Endothelial cell of umbilical vein (primary cell): Measurements from ENCODE around the gene FBXO4.

Experiments
- EZH2 ChIP-seq: IDR thresholded peaks from 2 replicates; pipeline ENCODE4 v1.6.1; 2012; ENCODE audit warnings: borderline replicate concordance, low read depth, mild to moderate bottlenecking, moderate library complexity, low read length, inconsistent platforms; ENCODE audit not compliant: severe bottlenecking
- POLR2A ChIP-seq: IDR thresholded peaks from 2 replicates; pipeline ENCODE4 v1.6.1; 2012; ENCODE audit warnings: low read depth, mild to moderate bottlenecking, control low read depth, low read length
- TF ChIP-seq, protein P1 (sequence below), 2 donors: IDR thresholded peaks; 1 replicate in 1 of 2; 2 replicates in 1 of 2; pipeline ENCODE4 v1.5.1; 2011; ENCODE audit warnings: low read length in 2 of 2, mild to moderate bottlenecking in 2 of 2, moderate library complexity in 2 of 2, control low read depth in 1 of 2, inconsistent platforms in 1 of 2, low read depth in 1 of 2; ENCODE audit not compliant: insufficient read depth in 1 of 2; ENCODE audit errors: extremely low read depth in 1 of 2

- TF ChIP-seq, protein P1, sequence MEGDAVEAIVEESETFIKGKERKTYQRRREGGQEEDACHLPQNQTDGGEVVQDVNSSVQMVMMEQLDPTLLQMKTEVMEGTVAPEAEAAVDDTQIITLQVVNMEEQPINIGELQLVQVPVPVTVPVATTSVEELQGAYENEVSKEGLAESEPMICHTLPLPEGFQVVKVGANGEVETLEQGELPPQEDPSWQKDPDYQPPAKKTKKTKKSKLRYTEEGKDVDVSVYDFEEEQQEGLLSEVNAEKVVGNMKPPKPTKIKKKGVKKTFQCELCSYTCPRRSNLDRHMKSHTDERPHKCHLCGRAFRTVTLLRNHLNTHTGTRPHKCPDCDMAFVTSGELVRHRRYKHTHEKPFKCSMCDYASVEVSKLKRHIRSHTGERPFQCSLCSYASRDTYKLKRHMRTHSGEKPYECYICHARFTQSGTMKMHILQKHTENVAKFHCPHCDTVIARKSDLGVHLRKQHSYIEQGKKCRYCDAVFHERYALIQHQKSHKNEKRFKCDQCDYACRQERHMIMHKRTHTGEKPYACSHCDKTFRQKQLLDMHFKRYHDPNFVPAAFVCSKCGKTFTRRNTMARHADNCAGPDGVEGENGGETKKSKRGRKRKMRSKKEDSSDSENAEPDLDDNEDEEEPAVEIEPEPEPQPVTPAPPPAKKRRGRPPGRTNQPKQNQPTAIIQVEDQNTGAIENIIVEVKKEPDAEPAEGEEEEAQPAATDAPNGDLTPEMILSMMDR (IDR thresholded peaks at IDR 0.05; ENCODE audit: extremely low read depth in 1 of 2, insufficient read depth in 1 of 2, low read depth in 1 of 2, low read length in 2 of 2), result no peak
- TF ChIP-seq EZH2 (no peak), POLR2A (no peak)
These were observed 42.3 kb downstream of the FBXO4 start for GRCh38 chr5:41967401-41967800.
